HUDEP-2 (cell line): ENCODE data around the gene NME7.
"Not testable (repeated sequence)": the region's sequence is repeated elsewhere in the genome, so short reads cannot be mapped to it uniquely, and the experiment has no call there.

Experiments
- DNase-seq, 76 experiments: peaks; one replicate each; lab custom pipeline; 2025; ENCODE audit not compliant: unreplicated experiment in 76 of 76; lab: John Stamatoyannopoulos, UW

The NME7 gene

GRCh38 chr1:169240449-169241232 lies 127.0 kb downstream of the NME7 start:
- no peak for DNase-seq

GRCh38 chr1:169236880-169237279 lies 130.7 kb downstream of the NME7 start:
- DNase-seq: no peak

GRCh38 chr1:169236143-169236542 lies 131.5 kb downstream of the NME7 start:
- DNase-seq: no peak

- DNase-seq: no peak
Measured at GRCh38 chr1:169235568-169235967, 132.0 kb downstream of the NME7 start.

- DNase-seq: no peak
Measured at GRCh38 chr1:169234780-169235179, 132.8 kb downstream of the NME7 start.

GRCh38 chr1:169217636-169218035 lies 150.0 kb downstream of the NME7 start:
- DNase-seq: no peak

GRCh38 chr1:169214598-169214997 lies 153.0 kb downstream of the NME7 start:
- DNase-seq: no peak

GRCh38 chr1:169212088-169212487 lies 155.5 kb downstream of the NME7 start:
- DNase-seq: no peak

- DNase-seq: no peak
Measured at GRCh38 chr1:169207797-169208520, 159.6 kb downstream of the NME7 start.

GRCh38 chr1:169204157-169204556 lies 163.4 kb downstream of the NME7 start:
- DNase-seq: no peak

- peak in 6 of 76 experiments; percentile 1 to 18 (median 8) for DNase-seq
Measured at GRCh38 chr1:169202791-169203665, 164.6 kb downstream of the NME7 start.

GRCh38 chr1:169201084-169201619 lies 166.4 kb downstream of the NME7 start:
- DNase-seq: no peak

GRCh38 chr1:169200319-169200718 lies 167.3 kb downstream of the NME7 start:
- no peak for DNase-seq

GRCh38 chr1:169196581-169196980 lies 171.0 kb downstream of the NME7 start:
- no peak for DNase-seq

GRCh38 chr1:169196161-169196560 lies 171.4 kb downstream of the NME7 start:
- no peak for DNase-seq

GRCh38 chr1:169193191-169193850 lies 174.3 kb downstream of the NME7 start:
- DNase-seq: peak in 59 of 76 experiments; percentile 2 to 72 (median 30)

- no peak for DNase-seq
Measured at GRCh38 chr1:169186106-169186505, 181.5 kb downstream of the NME7 start.

GRCh38 chr1:169184812-169185211 lies 182.8 kb downstream of the NME7 start:
- DNase-seq: no peak

- no peak for DNase-seq
Measured at GRCh38 chr1:169180174-169180573, 187.4 kb downstream of the NME7 start.

GRCh38 chr1:169179431-169179830 lies 188.2 kb downstream of the NME7 start:
- not testable (repeated sequence) for DNase-seq
